Measurements from ENCODE around the gene HHIPL2. TPM values are rescaled to one million over a fixed set of nuclear protein-coding genes. Genes with fewer than 3 reads are reported as not detected.

Gene HHIPL2
- total and polyA plus RNA-seq, 2 experiments from 2014 or later = 0.52 TPM; not detected in 1

DNA sequence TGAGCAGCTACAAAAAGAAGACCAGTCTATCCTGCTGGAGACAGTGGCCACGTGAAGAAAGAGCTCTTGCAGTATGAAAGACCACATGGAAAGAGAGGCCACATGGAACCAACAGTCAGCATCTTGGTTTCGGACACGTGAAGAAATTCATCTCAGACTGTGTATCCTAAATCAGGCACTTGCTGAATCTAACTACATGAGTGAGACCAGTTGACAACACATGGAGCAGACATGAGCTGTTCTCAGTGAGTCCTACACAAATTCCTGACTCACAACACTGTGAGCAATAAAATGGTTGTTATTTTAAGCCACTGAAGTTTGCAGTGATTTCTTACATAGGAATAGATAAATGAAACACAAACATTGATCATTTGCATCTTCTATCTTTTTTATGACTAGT is 44.3 kb upstream of the HHIPL2 start:
- H3K36me3 Mint-ChIP-seq (ENCODE audit: low read depth) = peaks cover 7% of the 10 kb centered on the region; the same call in 2 of the 3 replicates
- no peak overlapping the region for H3K4me3 Mint-ChIP-seq
- peaks cover 6% of the 10 kb centered on the region for H3K27me3 Mint-ChIP-seq (ENCODE audit: insufficient read depth, low read depth, poor library complexity)

More for the DNA sequence above, 44.3 kb upstream of the HHIPL2 start:
- Histone ChIP-seq H3K27me3 (ENCODE audit: insufficient read depth) (no peaks in the 10 kb centered on the region), H3K4me3 (no peak overlapping the region), H3F3A (replicated peaks; ENCODE audit: low read depth) (no peaks in the 10 kb centered on the region), H2AFZ (no peak overlapping the region), H3K79me2 (replicated peaks; ENCODE audit: insufficient read depth) (peaks cover 19% of the 10 kb centered on the region), H3K4me2 (no peak overlapping the region), H3K36me3 (ENCODE audit: insufficient read depth) (peaks cover 7% of the 10 kb centered on the region), H3K4me1 (ENCODE audit: insufficient read depth) (peaks cover 12% of the 10 kb centered on the region; the same call in 1 of the 2 replicates), H3K27ac (ENCODE audit: low read depth) (no peak overlapping the region), H4K20me1 (replicated peaks; ENCODE audit: insufficient read depth) (no peaks in the 10 kb centered on the region), H3K9me2 (ENCODE audit: insufficient read depth) (no peaks in the 10 kb centered on the region)
- no peak overlapping the region for H3K27ac Mint-ChIP-seq
- DNase-seq (ENCODE audit: low spot score) = no peak
- ATAC-seq = no peak
- H3K4me1 Mint-ChIP-seq = peaks cover 9% of the 10 kb centered on the region; the same call in 2 of the 3 replicates
- H3K9me3 Mint-ChIP-seq = no peaks in the 10 kb centered on the region; the same call in 2 of the 3 replicates
- TF ChIP-seq EZH2phosphoT487 (IDR thresholded peaks at IDR 0.05; ENCODE audit: unreplicated experiment) = no peak
- no peak for TF ChIP-seq POLR2AphosphoS5 (IDR thresholded peaks at IDR 0.05; ENCODE audit: low read depth)
- TF ChIP-seq ZNF114 (CRISPR knock-in tag; IDR thresholded peaks at IDR 0.05) = no peak
- TF ChIP-seq, protein P1, sequence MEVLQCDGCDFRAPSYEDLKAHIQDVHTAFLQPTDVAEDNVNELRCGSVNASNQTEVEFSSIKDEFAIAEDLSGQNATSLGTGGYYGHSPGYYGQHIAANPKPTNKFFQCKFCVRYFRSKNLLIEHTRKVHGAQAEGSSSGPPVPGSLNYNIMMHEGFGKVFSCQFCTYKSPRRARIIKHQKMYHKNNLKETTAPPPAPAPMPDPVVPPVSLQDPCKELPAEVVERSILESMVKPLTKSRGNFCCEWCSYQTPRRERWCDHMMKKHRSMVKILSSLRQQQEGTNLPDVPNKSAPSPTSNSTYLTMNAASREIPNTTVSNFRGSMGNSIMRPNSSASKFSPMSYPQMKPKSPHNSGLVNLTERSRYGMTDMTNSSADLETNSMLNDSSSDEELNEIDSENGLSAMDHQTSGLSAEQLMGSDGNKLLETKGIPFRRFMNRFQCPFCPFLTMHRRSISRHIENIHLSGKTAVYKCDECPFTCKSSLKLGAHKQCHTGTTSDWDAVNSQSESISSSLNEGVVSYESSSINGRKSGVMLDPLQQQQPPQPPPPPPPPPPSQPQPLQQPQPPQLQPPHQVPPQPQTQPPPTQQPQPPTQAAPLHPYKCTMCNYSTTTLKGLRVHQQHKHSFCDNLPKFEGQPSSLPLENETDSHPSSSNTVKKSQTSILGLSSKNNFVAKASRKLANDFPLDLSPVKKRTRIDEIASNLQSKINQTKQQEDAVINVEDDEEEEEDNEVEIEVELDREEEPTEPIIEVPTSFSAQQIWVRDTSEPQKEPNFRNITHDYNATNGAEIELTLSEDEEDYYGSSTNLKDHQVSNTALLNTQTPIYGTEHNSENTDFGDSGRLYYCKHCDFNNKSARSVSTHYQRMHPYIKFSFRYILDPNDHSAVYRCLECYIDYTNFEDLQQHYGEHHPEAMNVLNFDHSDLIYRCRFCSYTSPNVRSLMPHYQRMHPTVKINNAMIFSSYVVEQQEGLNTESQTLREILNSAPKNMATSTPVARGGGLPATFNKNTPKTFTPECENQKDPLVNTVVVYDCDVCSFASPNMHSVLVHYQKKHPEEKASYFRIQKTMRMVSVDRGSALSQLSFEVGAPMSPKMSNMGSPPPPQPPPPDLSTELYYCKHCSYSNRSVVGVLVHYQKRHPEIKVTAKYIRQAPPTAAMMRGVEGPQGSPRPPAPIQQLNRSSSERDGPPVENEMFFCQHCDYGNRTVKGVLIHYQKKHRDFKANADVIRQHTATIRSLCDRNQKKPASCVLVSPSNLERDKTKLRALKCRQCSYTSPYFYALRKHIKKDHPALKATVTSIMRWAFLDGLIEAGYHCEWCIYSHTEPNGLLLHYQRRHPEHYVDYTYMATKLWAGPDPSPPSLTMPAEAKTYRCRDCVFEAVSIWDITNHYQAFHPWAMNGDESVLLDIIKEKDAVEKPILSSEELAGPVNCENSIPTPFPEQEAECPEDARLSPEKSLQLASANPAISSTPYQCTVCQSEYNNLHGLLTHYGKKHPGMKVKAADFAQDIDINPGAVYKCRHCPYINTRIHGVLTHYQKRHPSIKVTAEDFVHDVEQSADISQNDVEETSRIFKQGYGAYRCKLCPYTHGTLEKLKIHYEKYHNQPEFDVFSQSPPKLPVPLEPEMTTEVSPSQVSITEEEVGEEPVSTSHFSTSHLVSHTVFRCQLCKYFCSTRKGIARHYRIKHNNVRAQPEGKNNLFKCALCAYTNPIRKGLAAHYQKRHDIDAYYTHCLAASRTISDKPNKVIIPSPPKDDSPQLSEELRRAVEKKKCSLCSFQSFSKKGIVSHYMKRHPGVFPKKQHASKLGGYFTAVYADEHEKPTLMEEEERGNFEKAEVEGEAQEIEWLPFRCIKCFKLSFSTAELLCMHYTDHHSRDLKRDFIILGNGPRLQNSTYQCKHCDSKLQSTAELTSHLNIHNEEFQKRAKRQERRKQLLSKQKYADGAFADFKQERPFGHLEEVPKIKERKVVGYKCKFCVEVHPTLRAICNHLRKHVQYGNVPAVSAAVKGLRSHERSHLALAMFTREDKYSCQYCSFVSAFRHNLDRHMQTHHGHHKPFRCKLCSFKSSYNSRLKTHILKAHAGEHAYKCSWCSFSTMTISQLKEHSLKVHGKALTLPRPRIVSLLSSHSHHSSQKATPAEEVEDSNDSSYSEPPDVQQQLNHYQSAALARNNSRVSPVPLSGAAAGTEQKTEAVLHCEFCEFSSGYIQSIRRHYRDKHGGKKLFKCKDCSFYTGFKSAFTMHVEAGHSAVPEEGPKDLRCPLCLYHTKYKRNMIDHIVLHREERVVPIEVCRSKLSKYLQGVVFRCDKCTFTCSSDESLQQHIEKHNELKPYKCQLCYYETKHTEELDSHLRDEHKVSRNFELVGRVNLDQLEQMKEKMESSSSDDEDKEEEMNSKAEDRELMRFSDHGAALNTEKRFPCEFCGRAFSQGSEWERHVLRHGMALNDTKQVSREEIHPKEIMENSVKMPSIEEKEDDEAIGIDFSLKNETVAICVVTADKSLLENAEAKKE (CRISPR knock-in tag; IDR thresholded peaks at IDR 0.05) = no peak
- TF ChIP-seq, protein P2, sequence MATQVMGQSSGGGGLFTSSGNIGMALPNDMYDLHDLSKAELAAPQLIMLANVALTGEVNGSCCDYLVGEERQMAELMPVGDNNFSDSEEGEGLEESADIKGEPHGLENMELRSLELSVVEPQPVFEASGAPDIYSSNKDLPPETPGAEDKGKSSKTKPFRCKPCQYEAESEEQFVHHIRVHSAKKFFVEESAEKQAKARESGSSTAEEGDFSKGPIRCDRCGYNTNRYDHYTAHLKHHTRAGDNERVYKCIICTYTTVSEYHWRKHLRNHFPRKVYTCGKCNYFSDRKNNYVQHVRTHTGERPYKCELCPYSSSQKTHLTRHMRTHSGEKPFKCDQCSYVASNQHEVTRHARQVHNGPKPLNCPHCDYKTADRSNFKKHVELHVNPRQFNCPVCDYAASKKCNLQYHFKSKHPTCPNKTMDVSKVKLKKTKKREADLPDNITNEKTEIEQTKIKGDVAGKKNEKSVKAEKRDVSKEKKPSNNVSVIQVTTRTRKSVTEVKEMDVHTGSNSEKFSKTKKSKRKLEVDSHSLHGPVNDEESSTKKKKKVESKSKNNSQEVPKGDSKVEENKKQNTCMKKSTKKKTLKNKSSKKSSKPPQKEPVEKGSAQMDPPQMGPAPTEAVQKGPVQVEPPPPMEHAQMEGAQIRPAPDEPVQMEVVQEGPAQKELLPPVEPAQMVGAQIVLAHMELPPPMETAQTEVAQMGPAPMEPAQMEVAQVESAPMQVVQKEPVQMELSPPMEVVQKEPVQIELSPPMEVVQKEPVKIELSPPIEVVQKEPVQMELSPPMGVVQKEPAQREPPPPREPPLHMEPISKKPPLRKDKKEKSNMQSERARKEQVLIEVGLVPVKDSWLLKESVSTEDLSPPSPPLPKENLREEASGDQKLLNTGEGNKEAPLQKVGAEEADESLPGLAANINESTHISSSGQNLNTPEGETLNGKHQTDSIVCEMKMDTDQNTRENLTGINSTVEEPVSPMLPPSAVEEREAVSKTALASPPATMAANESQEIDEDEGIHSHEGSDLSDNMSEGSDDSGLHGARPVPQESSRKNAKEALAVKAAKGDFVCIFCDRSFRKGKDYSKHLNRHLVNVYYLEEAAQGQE (IDR thresholded peaks at IDR 0.05; ENCODE audit: unreplicated experiment) = no peak
- no peak for TF ChIP-seq STAT1 (IDR thresholded peaks at IDR 0.05; ENCODE audit: unreplicated experiment)
- no peak for TF ChIP-seq CREB1 (CRISPR knock-in tag; IDR thresholded peaks at IDR 0.05; ENCODE audit: low read depth)
- no peak for TF ChIP-seq EZH2 (IDR thresholded peaks at IDR 0.05; ENCODE audit: low read depth, unreplicated experiment)
- TF ChIP-seq, protein P3, sequence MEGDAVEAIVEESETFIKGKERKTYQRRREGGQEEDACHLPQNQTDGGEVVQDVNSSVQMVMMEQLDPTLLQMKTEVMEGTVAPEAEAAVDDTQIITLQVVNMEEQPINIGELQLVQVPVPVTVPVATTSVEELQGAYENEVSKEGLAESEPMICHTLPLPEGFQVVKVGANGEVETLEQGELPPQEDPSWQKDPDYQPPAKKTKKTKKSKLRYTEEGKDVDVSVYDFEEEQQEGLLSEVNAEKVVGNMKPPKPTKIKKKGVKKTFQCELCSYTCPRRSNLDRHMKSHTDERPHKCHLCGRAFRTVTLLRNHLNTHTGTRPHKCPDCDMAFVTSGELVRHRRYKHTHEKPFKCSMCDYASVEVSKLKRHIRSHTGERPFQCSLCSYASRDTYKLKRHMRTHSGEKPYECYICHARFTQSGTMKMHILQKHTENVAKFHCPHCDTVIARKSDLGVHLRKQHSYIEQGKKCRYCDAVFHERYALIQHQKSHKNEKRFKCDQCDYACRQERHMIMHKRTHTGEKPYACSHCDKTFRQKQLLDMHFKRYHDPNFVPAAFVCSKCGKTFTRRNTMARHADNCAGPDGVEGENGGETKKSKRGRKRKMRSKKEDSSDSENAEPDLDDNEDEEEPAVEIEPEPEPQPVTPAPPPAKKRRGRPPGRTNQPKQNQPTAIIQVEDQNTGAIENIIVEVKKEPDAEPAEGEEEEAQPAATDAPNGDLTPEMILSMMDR (conservative IDR thresholded peaks at IDR 0.05; ENCODE audit: low read depth in 2 of 2) = no peak
- no peak for TF ChIP-seq JUNB (IDR thresholded peaks at IDR 0.05; ENCODE audit: unreplicated experiment)
- TF ChIP-seq, protein P4, sequence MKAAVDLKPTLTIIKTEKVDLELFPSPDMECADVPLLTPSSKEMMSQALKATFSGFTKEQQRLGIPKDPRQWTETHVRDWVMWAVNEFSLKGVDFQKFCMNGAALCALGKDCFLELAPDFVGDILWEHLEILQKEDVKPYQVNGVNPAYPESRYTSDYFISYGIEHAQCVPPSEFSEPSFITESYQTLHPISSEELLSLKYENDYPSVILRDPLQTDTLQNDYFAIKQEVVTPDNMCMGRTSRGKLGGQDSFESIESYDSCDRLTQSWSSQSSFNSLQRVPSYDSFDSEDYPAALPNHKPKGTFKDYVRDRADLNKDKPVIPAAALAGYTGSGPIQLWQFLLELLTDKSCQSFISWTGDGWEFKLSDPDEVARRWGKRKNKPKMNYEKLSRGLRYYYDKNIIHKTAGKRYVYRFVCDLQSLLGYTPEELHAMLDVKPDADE (IDR thresholded peaks at IDR 0.05) = no peak
- no peak for TF ChIP-seq NANOG (IDR thresholded peaks at IDR 0.05; ENCODE audit: borderline replicate concordance)
- no peak for TF ChIP-seq ZNF331 (CRISPR knock-in tag; IDR thresholded peaks at IDR 0.05; ENCODE audit: low read depth)
